Neural cell (in vitro differentiated cells): Measurements from ENCODE around the gene UBN1.

Experiments
- EP300 ChIP-seq: fragments of 450-650 bp; conservative IDR thresholded peaks from 2 replicates; pipeline ENCODE4 v1.6.1; 2014; ENCODE audit warnings: antibody characterized with exemption, mild to moderate bottlenecking, moderate library complexity; ENCODE audit not compliant: poor library complexity, severe bottlenecking
- EZH2 ChIP-seq: fragments of 200-600, 300-800 bp; shearing (Covaris generic), sonication (generic); IDR thresholded peaks from 2 replicates; pipeline ENCODE4 v1.6.1; 2014; ENCODE audit warnings: antibody characterized with exemption, low read length, borderline replicate concordance, mild to moderate bottlenecking; ENCODE audit not compliant: insufficient read depth, poor library complexity, severe bottlenecking
- MXI1 ChIP-seq: fragments of 450-650 bp; conservative IDR thresholded peaks from 2 replicates; pipeline ENCODE4 v1.6.1; 2014; ENCODE audit warnings: antibody characterized with exemption, mild to moderate bottlenecking; ENCODE audit not compliant: poor library complexity, severe bottlenecking
- POLR2AphosphoS5 ChIP-seq: IDR thresholded peaks from 2 replicates; pipeline ENCODE4 v1.6.1; 2012
- RAD21 ChIP-seq: fragments of 450-650 bp; conservative IDR thresholded peaks from 2 replicates; pipeline ENCODE4 v1.6.1; 2014; ENCODE audit warnings: antibody characterized with exemption, mild to moderate bottlenecking, moderate library complexity
- REST ChIP-seq: IDR thresholded peaks from 2 replicates; pipeline ENCODE4 v1.6.1; 2012; ENCODE audit warnings: borderline replicate concordance
- TAF1 ChIP-seq: IDR thresholded peaks from 2 replicates; pipeline ENCODE4 v1.6.1; 2012; ENCODE audit warnings: low read depth
- TF ChIP-seq, protein P1 (sequence below): fragments of 450-650 bp; IDR thresholded peaks from 2 replicates; pipeline ENCODE4 v1.5.1; 2014; ENCODE audit warnings: antibody characterized with exemption, mild to moderate bottlenecking, moderate library complexity; ENCODE audit not compliant: poor library complexity, severe bottlenecking

DNA sequence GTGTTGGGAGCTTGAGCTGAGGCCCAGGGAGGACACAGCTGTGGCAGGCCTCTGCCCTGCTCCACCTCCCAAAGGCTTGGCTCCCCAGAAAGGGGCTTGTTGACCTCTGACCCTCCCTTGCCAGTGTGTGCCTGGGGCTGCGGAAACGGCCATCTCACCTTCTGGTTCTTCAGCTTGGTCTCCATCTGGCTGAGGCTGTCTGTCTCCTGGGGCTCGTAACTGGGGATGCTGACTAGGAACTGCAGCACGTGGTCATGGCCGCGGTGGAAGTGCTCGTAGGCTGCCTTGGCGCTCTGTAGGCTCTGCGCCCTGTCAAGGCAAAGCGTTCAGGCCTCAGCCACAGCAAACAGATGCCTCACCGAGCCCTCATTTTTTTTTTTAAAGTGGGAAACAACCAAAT lies 42.7 kb downstream of the UBN1 start:
- TF ChIP-seq EZH2 (no peak), REST (no peak), POLR2AphosphoS5 (no peak), MXI1 (no peak), RAD21 (no peak), EP300 (no peak), TAF1 (no peak)
- TF ChIP-seq, protein P1, sequence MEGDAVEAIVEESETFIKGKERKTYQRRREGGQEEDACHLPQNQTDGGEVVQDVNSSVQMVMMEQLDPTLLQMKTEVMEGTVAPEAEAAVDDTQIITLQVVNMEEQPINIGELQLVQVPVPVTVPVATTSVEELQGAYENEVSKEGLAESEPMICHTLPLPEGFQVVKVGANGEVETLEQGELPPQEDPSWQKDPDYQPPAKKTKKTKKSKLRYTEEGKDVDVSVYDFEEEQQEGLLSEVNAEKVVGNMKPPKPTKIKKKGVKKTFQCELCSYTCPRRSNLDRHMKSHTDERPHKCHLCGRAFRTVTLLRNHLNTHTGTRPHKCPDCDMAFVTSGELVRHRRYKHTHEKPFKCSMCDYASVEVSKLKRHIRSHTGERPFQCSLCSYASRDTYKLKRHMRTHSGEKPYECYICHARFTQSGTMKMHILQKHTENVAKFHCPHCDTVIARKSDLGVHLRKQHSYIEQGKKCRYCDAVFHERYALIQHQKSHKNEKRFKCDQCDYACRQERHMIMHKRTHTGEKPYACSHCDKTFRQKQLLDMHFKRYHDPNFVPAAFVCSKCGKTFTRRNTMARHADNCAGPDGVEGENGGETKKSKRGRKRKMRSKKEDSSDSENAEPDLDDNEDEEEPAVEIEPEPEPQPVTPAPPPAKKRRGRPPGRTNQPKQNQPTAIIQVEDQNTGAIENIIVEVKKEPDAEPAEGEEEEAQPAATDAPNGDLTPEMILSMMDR = no peak
